Measurements from ENCODE around the gene INHBE.
"Not testable (repeated sequence)": the region's sequence is repeated elsewhere in the genome, so short reads cannot be mapped to it uniquely, and the experiment has no call there.

The INHBE gene

GRCh38 chr12:57500213-57500612 lies 45.1 kb downstream of the INHBE start:
- no peak for FAIRE-seq

GRCh38 chr12:57502311-57502969 lies 47.3 kb downstream of the INHBE start:
- FAIRE-seq = not testable (repeated sequence)

- FAIRE-seq = not testable (repeated sequence)
Observed at GRCh38 chr12:57506541-57506940, 51.4 kb downstream of the INHBE start.
